WERI-Rb-1 (cell line): ENCODE results near the gene LRIG1.

ENCODE experiments used
- DNase-seq: peaks from one replicate; pipeline ENCODE4 v3.0.0-alpha.2; 2020
- H3K27ac ChIP-seq: fragments of 250-450 bp; sonication (Bioruptor Pico); 2 replicates; pipeline ENCODE4 v1.5.1; 2020; ENCODE audit warnings: mild to moderate bottlenecking, moderate library complexity
- H3K27me3 ChIP-seq: fragments of 250-450 bp; sonication (Bioruptor Pico); 2 replicates; pipeline ENCODE4 v1.5.1; 2021; ENCODE audit warnings: mild to moderate bottlenecking, low read depth, moderate library complexity; ENCODE audit not compliant: insufficient read depth, severe bottlenecking
- H3K36me3 ChIP-seq: fragments of 250-450 bp; sonication (Bioruptor Pico); 2 replicates; pipeline ENCODE4 v1.5.1; 2020; ENCODE audit warnings: mild to moderate bottlenecking, moderate library complexity
- H3K4me3 ChIP-seq: 2 replicates; pipeline ENCODE4 v1.5.1; 2011; ENCODE audit warnings: low read depth, mild to moderate bottlenecking, control low read depth, low read length
- H3K9me3 ChIP-seq: fragments of 250-450 bp; sonication (Bioruptor Pico); 2 replicates; pipeline ENCODE4 v1.5.1; 2021; ENCODE audit warnings: mild to moderate bottlenecking, moderate library complexity; ENCODE audit not compliant: severe bottlenecking
- TF ChIP-seq, protein P1 (sequence below): IDR thresholded peaks from 2 replicates; pipeline ENCODE4 v1.5.1; 2011; ENCODE audit warnings: low read depth, mild to moderate bottlenecking, control low read depth, inconsistent platforms, low read length

The LRIG1 gene

DNA sequence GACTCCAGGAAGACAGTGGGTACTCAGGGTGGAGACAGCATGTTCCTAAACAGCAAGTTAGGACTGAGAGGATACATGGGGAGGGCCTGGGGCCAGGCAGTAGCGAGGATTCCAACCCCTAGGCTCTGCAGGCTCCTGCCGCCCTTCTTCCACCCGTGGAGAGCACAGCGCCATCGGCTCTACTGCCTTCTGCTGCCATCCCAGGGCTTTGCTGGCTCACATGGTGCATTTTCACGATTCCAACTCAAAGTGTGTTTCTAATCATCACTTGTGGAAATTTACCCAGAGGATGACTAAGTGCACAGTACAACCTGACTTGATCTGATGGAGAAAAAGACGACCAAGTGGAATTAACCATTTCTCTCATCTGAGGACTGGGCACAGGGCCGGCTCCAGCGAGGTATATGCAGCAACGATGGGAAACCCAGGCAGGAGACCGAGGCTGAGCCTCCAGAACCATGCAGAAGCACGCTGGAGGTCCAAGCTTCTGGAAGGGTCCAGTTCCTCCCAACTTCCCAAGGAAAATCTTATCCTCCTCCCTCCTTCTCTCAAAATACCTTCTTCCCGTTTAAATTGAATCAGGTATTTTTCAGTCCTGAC, 104.6 kb downstream of the LRIG1 start:
- Histone ChIP-seq H3K27ac (no peak overlapping the region), H3K27me3 (no peaks in the 10 kb centered on the region), H3K4me3 (no peak overlapping the region), H3K36me3 (peaks cover 14% of the 10 kb centered on the region), H3K9me3 (no peaks in the 10 kb centered on the region)
- DNase-seq: no peak
- TF ChIP-seq, protein P1, sequence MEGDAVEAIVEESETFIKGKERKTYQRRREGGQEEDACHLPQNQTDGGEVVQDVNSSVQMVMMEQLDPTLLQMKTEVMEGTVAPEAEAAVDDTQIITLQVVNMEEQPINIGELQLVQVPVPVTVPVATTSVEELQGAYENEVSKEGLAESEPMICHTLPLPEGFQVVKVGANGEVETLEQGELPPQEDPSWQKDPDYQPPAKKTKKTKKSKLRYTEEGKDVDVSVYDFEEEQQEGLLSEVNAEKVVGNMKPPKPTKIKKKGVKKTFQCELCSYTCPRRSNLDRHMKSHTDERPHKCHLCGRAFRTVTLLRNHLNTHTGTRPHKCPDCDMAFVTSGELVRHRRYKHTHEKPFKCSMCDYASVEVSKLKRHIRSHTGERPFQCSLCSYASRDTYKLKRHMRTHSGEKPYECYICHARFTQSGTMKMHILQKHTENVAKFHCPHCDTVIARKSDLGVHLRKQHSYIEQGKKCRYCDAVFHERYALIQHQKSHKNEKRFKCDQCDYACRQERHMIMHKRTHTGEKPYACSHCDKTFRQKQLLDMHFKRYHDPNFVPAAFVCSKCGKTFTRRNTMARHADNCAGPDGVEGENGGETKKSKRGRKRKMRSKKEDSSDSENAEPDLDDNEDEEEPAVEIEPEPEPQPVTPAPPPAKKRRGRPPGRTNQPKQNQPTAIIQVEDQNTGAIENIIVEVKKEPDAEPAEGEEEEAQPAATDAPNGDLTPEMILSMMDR: no peak

- no peak for DNase-seq
These were observed 105.2 kb downstream of the LRIG1 start for GRCh38 chr3:66395635-66396034.

GRCh38 chr3:66394753-66395249, 106.0 kb downstream of the LRIG1 start:
- Histone ChIP-seq H3K27ac (no peak overlapping the region), H3K4me3 (no peak overlapping the region), H3K9me3 (no peaks in the 10 kb centered on the region), H3K36me3 (peaks cover 14% of the 10 kb centered on the region), H3K27me3 (no peaks in the 10 kb centered on the region)
- TF ChIP-seq, protein P1: no peak
- DNase-seq: no peak

More at GRCh38 chr3:66395635-66396034, 105.2 kb downstream of the LRIG1 start:
- H3K36me3 ChIP-seq: peaks cover 14% of the 10 kb centered on the region
- no peak overlapping the region for H3K27ac ChIP-seq
- H3K27me3 ChIP-seq: no peaks in the 10 kb centered on the region
- H3K4me3 ChIP-seq: no peak overlapping the region
- no peaks in the 10 kb centered on the region for H3K9me3 ChIP-seq
- TF ChIP-seq, protein P1: no peak

GRCh38 chr3:66394019-66394752, 106.6 kb downstream of the LRIG1 start:
- Histone ChIP-seq H3K36me3 (peaks cover 14% of the 10 kb centered on the region), H3K9me3 (no peaks in the 10 kb centered on the region), H3K27ac (no peak overlapping the region), H3K27me3 (no peaks in the 10 kb centered on the region), H3K4me3 (no peak overlapping the region)
- TF ChIP-seq, protein P1: no peak
- DNase-seq: no peak

DNA sequence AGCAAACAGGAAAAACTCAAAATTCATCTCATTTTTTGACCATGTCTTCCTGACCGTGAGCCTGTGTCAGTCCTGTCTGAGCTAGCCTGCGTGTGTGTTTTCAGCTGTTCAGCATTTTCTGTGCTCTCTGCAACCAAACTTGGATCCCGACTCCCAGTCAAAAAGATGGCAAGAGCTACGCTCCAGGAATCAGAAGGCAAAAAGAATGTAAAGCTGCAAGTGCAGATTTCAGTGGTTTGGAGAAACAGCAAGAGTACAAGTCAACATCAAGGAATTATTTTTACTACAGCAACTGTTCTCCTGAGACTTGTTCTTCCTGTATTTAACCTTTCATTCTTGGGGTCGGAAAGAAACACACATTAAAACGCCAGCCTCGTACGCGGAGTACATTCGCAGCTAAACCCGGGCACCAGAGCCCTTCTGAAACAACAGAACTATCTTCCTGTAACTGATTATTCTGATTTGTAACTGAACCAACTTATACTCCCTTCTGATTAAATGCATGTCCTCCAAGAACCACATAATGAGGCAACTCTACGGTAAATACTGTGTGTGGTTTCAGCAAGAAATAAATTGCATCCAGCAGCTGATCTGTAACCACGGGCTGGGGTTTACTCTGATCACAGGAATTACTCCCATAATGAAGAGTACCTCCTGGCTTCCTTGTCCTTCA, 107.4 kb downstream of the LRIG1 start:
- TF ChIP-seq, protein P1: no peak
- no peak for DNase-seq
- no peaks in the 10 kb centered on the region for H3K9me3 ChIP-seq
- peaks cover 14% of the 10 kb centered on the region for H3K36me3 ChIP-seq
- H3K4me3 ChIP-seq: no peak overlapping the region
- H3K27ac ChIP-seq: no peak overlapping the region
- H3K27me3 ChIP-seq: no peaks in the 10 kb centered on the region
